Mesodermal cell (in vitro differentiated cells): ENCODE measurements around the gene FBXL17.

Source experiments
- H3K27ac ChIP-seq: 2 replicates; pipeline ENCODE4 v1.7.0; 2013; ENCODE audit warnings: mild to moderate bottlenecking, low read depth, low read length, moderate library complexity; ENCODE audit not compliant: severe bottlenecking
- H3K36me3 ChIP-seq: 2 replicates; pipeline ENCODE4 v1.7.1; 2013; ENCODE audit warnings: mild to moderate bottlenecking, low read length, moderate library complexity; ENCODE audit not compliant: control insufficient read depth, insufficient read depth
- H3K4me1 ChIP-seq: one replicate; pipeline ENCODE4 v1.7.1; 2013; ENCODE audit warnings: mild to moderate bottlenecking, low read length; ENCODE audit not compliant: insufficient read depth, control insufficient read depth, poor library complexity, severe bottlenecking
- H3K4me3 ChIP-seq: 2 replicates; pipeline ENCODE4 v1.7.0; 2013; ENCODE audit warnings: low read length, control low read depth, mild to moderate bottlenecking; ENCODE audit not compliant: insufficient read depth, poor library complexity, severe bottlenecking; ENCODE audit errors: extremely low read depth
- H3K9me3 ChIP-seq: 2 replicates; pipeline ENCODE4 v1.7.1; 2013; ENCODE audit warnings: mild to moderate bottlenecking, low read length, moderate library complexity; ENCODE audit not compliant: control insufficient read depth
- WGBS, 2 experiments: methylation state at CpG; one replicate each; pipeline ENCODE4 v1.1.5; 2013; ENCODE audit warnings: missing lambda C conversion rate in 2 of 2; ENCODE audit not compliant: insufficient coverage in 2 of 2; 5-methylcytosine and 5-hydroxymethylcytosine counted together

FBXL17 gene

GRCh38 chr5:107887166-107887943, 494.5 kb downstream of the FBXL17 start:
- Histone ChIP-seq H3K9me3 (no peaks in the 10 kb centered on the region), H3K27ac (no peak overlapping the region), H3K36me3 (no peaks in the 10 kb centered on the region), H3K4me3 (no peak overlapping the region), H3K4me1 (no peaks in the 10 kb centered on the region)
- 92 to 94% methylated on average over 7 to 10 of the region's 11 CpGs for WGBS, 2 experiments

GRCh38 chr5:107885601-107886000, 496.3 kb downstream of the FBXL17 start:
- Histone ChIP-seq H3K27ac (no peak overlapping the region), H3K4me3 (no peak overlapping the region), H3K9me3 (no peaks in the 10 kb centered on the region), H3K4me1 (no peaks in the 10 kb centered on the region), H3K36me3 (no peaks in the 10 kb centered on the region)
- no CpG with 5 or more reads among the region's 2 CpGs for WGBS, 2 experiments

- Histone ChIP-seq H3K36me3 (no peaks in the 10 kb centered on the region), H3K9me3 (no peaks in the 10 kb centered on the region), H3K4me1 (no peaks in the 10 kb centered on the region), H3K4me3 (no peak overlapping the region), H3K27ac (no peak overlapping the region)
- no CpG with 5 or more reads among the region's 1 CpG for WGBS, 2 experiments
These were observed 497.0 kb downstream of the FBXL17 start for GRCh38 chr5:107884871-107885270.

GRCh38 chr5:107878661-107879060, 503.2 kb downstream of the FBXL17 start:
- peaks cover 30% of the 10 kb centered on the region for H3K4me1 ChIP-seq
- no peaks in the 10 kb centered on the region for H3K36me3 ChIP-seq
- H3K4me3 ChIP-seq = no peak overlapping the region
- H3K9me3 ChIP-seq = no peaks in the 10 kb centered on the region
- WGBS, 2 experiments = 86 to 93% methylated on average over 3 to 4 of the region's 4 CpGs
- no peak overlapping the region for H3K27ac ChIP-seq

GRCh38 chr5:107876906-107877305, 505.0 kb downstream of the FBXL17 start:
- Histone ChIP-seq H3K9me3 (no peaks in the 10 kb centered on the region), H3K4me1 (peaks cover 30% of the 10 kb centered on the region), H3K4me3 (no peak overlapping the region), H3K27ac (peak overlapping the region; percentile 60), H3K36me3 (no peaks in the 10 kb centered on the region)
- 75 to 85% methylated on average over 3 to 4 of the region's 6 CpGs for WGBS, 2 experiments

GRCh38 chr5:107876261-107876660, 505.6 kb downstream of the FBXL17 start:
- WGBS, 2 experiments = 92 to 95% methylated on average over 5 to 7 of the region's 7 CpGs
- peak overlapping the region; percentile 60 for H3K27ac ChIP-seq
- no peaks in the 10 kb centered on the region for H3K36me3 ChIP-seq
- H3K4me3 ChIP-seq = no peak overlapping the region
- no peaks in the 10 kb centered on the region for H3K9me3 ChIP-seq
- H3K4me1 ChIP-seq = peaks cover 30% of the 10 kb centered on the region

- Histone ChIP-seq H3K9me3 (no peaks in the 10 kb centered on the region), H3K4me1 (peaks cover 30% of the 10 kb centered on the region), H3K36me3 (no peaks in the 10 kb centered on the region), H3K4me3 (no peak overlapping the region), H3K27ac (peak overlapping the region; percentile 60)
- WGBS, 2 experiments = 56 to 83% methylated on average over 2 of the region's 9 CpGs
These were observed 506.1 kb downstream of the FBXL17 start for GRCh38 chr5:107875833-107876232.

GRCh38 chr5:107874795-107875194, 507.1 kb downstream of the FBXL17 start:
- Histone ChIP-seq H3K27ac (no peak overlapping the region), H3K9me3 (no peaks in the 10 kb centered on the region), H3K36me3 (no peaks in the 10 kb centered on the region), H3K4me3 (no peak overlapping the region), H3K4me1 (peaks cover 30% of the 10 kb centered on the region)

- H3K4me3 ChIP-seq = no peak overlapping the region
- H3K36me3 ChIP-seq = no peaks in the 10 kb centered on the region
- peaks cover 39% of the 10 kb centered on the region for H3K4me1 ChIP-seq
- no peak overlapping the region for H3K27ac ChIP-seq
- H3K9me3 ChIP-seq = no peaks in the 10 kb centered on the region
- WGBS, 2 experiments = 71% methylated on average over 1 of the region's 2 CpGs; no CpG with 5 or more reads in 1 of the 2 experiments
These were observed 508.0 kb downstream of the FBXL17 start for GRCh38 chr5:107873877-107874276.

- Histone ChIP-seq H3K27ac (no peak overlapping the region), H3K9me3 (no peaks in the 10 kb centered on the region), H3K4me3 (no peak overlapping the region), H3K36me3 (no peaks in the 10 kb centered on the region), H3K4me1 (peaks cover 20% of the 10 kb centered on the region)
- WGBS, 2 experiments = 78% methylated on average over 2 of the region's 3 CpGs; no CpG with 5 or more reads in 1 of the 2 experiments
These were observed 510.9 kb downstream of the FBXL17 start for GRCh38 chr5:107871023-107871422.

- Histone ChIP-seq H3K36me3 (no peaks in the 10 kb centered on the region), H3K27ac (peak overlapping the region; percentile 34), H3K4me1 (peaks cover 9% of the 10 kb centered on the region), H3K4me3 (no peak overlapping the region), H3K9me3 (no peaks in the 10 kb centered on the region)
- WGBS, 2 experiments = 75 to 89% methylated on average over 3 of the region's 4 CpGs
These were observed 512.3 kb downstream of the FBXL17 start for GRCh38 chr5:107869438-107870115.
